Transverse colon (tissue), 4 donors: ENCODE measurements around the gene RGS16.

ENCODE experiments used
- EP300 ChIP-seq: sonication (generic); formaldehyde crosslinking; IDR thresholded peaks from one replicate; pipeline ENCODE4 v1.6.1; 2017; ENCODE audit warnings: antibody characterized with exemption, low read depth
- POLR2A ChIP-seq: fragments of 450-650 bp; IDR thresholded peaks from one replicate; pipeline ENCODE4 v1.6.1; 2016; ENCODE audit warnings: antibody characterized with exemption, mild to moderate bottlenecking, moderate library complexity
- POLR2AphosphoS5 ChIP-seq, 3 donors: sonication (generic); formaldehyde crosslinking; IDR thresholded peaks; one replicate each; pipeline ENCODE4 v1.6.1; 2016; ENCODE audit warnings: antibody characterized with exemption in 3 of 3
- TF ChIP-seq, protein P1 (sequence below), 5 experiments: fragments of 200-600 bp in 3 of 5; fragments of 450-650 bp in 2 of 5; sonication (generic) in 3 of 5; IDR thresholded peaks; 1 replicate in 2 of 5; 2 replicates in 3 of 5; pipeline ENCODE4 v1.5.1; 2016 to 2017; ENCODE audit warnings: antibody characterized with exemption in 5 of 5, inconsistent platforms in 3 of 5, mild to moderate bottlenecking in 2 of 5, moderate library complexity in 1 of 5

DNA sequence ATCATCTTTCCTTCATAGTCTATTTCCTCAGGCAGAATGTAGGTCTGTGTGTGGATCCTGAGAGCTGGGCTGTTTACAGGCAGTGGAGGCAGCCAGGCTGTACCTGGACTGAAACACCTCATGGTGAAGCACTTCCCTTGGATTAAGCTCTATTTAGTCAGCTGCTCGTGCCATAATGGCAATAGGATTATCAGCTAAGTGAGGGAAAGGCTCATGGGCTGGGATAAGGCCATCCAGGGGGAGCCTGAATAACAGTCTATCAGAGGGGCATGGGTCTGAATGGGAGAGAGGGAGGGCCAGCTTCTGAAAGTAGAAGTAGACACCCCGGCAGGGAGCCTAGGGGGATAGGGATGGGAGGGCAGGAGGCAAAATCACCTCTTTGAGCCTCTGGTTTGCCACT lies 23.5 kb downstream of the RGS16 start:
- TF ChIP-seq, protein P1, sequence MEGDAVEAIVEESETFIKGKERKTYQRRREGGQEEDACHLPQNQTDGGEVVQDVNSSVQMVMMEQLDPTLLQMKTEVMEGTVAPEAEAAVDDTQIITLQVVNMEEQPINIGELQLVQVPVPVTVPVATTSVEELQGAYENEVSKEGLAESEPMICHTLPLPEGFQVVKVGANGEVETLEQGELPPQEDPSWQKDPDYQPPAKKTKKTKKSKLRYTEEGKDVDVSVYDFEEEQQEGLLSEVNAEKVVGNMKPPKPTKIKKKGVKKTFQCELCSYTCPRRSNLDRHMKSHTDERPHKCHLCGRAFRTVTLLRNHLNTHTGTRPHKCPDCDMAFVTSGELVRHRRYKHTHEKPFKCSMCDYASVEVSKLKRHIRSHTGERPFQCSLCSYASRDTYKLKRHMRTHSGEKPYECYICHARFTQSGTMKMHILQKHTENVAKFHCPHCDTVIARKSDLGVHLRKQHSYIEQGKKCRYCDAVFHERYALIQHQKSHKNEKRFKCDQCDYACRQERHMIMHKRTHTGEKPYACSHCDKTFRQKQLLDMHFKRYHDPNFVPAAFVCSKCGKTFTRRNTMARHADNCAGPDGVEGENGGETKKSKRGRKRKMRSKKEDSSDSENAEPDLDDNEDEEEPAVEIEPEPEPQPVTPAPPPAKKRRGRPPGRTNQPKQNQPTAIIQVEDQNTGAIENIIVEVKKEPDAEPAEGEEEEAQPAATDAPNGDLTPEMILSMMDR (IDR thresholded peaks at IDR 0.05) = no peak
- TF ChIP-seq EP300 (no peak), POLR2AphosphoS5 (IDR thresholded peaks at IDR 0.05) (no peak), POLR2A (no peak)
